SK-N-SH (cell line): Measurements from ENCODE around the gene FXYD7. TPM values are rescaled to one million over a fixed set of nuclear protein-coding genes. Genes with fewer than 3 reads are reported as not detected.

Experiments used
- CTCF ChIA-PET: fragments of 300-600, 350-600 bp; formaldehyde crosslinking; extraction: SDS; loops from one replicate; lab custom pipeline; 2021; lab: Yijun Ruan, JAX
- POLR2A ChIA-PET: fragments of 350-600 bp; sonication (Branson Sonifier 250); formaldehyde crosslinking; extraction: SDS; loops from one replicate; lab custom pipeline; 2020; ENCODE audit warnings: antibody characterized with exemption, inconsistent platforms; lab: Yijun Ruan, JAX
- DNase-seq: peaks from one replicate; pipeline ENCODE4 v3.0.0; 2012
- H2AFZ ChIP-seq: fragments of 200-600 bp; sonication (generic); 2 replicates; pipeline ENCODE4 v1.8.1; 2016; ENCODE audit warnings: antibody characterized with exemption, mild to moderate bottlenecking, low read depth
- H3F3A ChIP-seq: fragments of 200-600 bp; sonication (generic); replicated peaks from 2 replicates; pipeline ENCODE3; 2016; ENCODE audit warnings: antibody characterized with exemption, mild to moderate bottlenecking; ENCODE audit not compliant: insufficient read depth
- H3K27ac ChIP-seq, 2 experiments: fragments of 200-500 bp in 1 of 2; fragments of 200-600 bp in 1 of 2; sonication (Bioruptor generic) in 1 of 2; sonication (generic), shearing (Covaris generic) in 1 of 2; 2 replicates each; pipeline versions ENCODE4 v1.5.1 to v1.6.1; 2014 to 2016; ENCODE audit warnings: low read depth in 2 of 2, inconsistent platforms in 1 of 2, low read length in 1 of 2, mild to moderate bottlenecking in 1 of 2, mixed read lengths in 1 of 2
- H3K27me3 ChIP-seq: fragments of 200-600 bp; sonication (generic), shearing (Covaris generic); 2 replicates; pipeline ENCODE4 v1.6.1; 2016; ENCODE audit warnings: mixed run types; ENCODE audit not compliant: insufficient read depth
- H3K36me3 ChIP-seq, 2 experiments: fragments of 200-500 bp in 1 of 2; fragments of 200-600 bp in 1 of 2; sonication (Bioruptor generic) in 1 of 2; sonication (generic) in 1 of 2; replicated peaks in 1 of 2; 2 replicates each; pipeline versions ENCODE3 to v1.5.1; 2014 to 2016; ENCODE audit warnings: low read length in 1 of 2, mild to moderate bottlenecking in 1 of 2; ENCODE audit not compliant: insufficient read depth in 2 of 2, control insufficient read depth in 1 of 2
- H3K4me1 ChIP-seq, 2 experiments: fragments of 200-500 bp in 1 of 2; fragments of 200-600 bp in 1 of 2; sonication (Bioruptor generic) in 1 of 2; sonication (generic), shearing (Covaris generic) in 1 of 2; 2 replicates each; pipeline versions ENCODE4 v1.5.1 to v1.6.1; 2014 to 2016; ENCODE audit warnings: low read depth in 1 of 2, low read length in 1 of 2, mixed run types in 1 of 2; ENCODE audit not compliant: insufficient read depth in 2 of 2, control insufficient read depth in 1 of 2
- H3K4me2 ChIP-seq: fragments of 200-600 bp; sonication (generic), shearing (Covaris generic); 2 replicates; pipeline ENCODE4 v1.6.1; 2017; ENCODE audit warnings: mixed run types
- H3K4me3 ChIP-seq, 2 experiments: fragments of 200-500 bp in 1 of 2; fragments of 200-600 bp in 1 of 2; sonication (Bioruptor generic) in 1 of 2; sonication (generic), shearing (Covaris generic) in 1 of 2; 2 replicates each; pipeline versions ENCODE4 v1.5.1 to v1.8.1; 2014 to 2016; ENCODE audit warnings: low read depth in 2 of 2, inconsistent platforms in 1 of 2, low read length in 1 of 2, mild to moderate bottlenecking in 1 of 2, mixed read lengths in 1 of 2, moderate library complexity in 1 of 2
- H3K79me2 ChIP-seq: fragments of 200-600 bp; sonication (generic); 2 replicates; pipeline ENCODE4 v1.8.1; 2017; ENCODE audit warnings: mild to moderate bottlenecking; ENCODE audit not compliant: insufficient read depth
- H3K9ac ChIP-seq: fragments of 200-600 bp; sonication (generic); 2 replicates; pipeline ENCODE4 v1.6.1; 2017; ENCODE audit warnings: mixed run types
- H3K9me2 ChIP-seq: fragments of 200-600 bp; sonication (generic); 2 replicates; pipeline ENCODE4 v1.6.1; 2017; ENCODE audit warnings: mixed run types
- H3K9me3 ChIP-seq: fragments of 200-600 bp; sonication (generic); 2 replicates; pipeline ENCODE4 v1.6.1; 2017; ENCODE audit warnings: mixed run types, mild to moderate bottlenecking, moderate library complexity
- H4K20me1 ChIP-seq: fragments of 200-600 bp; sonication (generic); 2 replicates; pipeline ENCODE4 v1.6.1; 2017; ENCODE audit warnings: mild to moderate bottlenecking, mixed run types; ENCODE audit not compliant: insufficient read depth
- CHD2 ChIP-seq: fragments of 150-350 bp; IDR thresholded peaks from 2 replicates; pipeline ENCODE4 v1.6.1; 2018; ENCODE audit warnings: low read length; ENCODE audit not compliant: partially characterized antibody
- CTCF ChIP-seq: fragments of 200-600 bp; sonication (generic); IDR thresholded peaks from 2 replicates; pipeline ENCODE4 v1.6.1; 2017; ENCODE audit warnings: antibody characterized with exemption, mild to moderate bottlenecking, moderate library complexity
- EZH2phosphoT487 ChIP-seq: fragments of 200-600 bp; sonication (generic); IDR thresholded peaks from 2 replicates; pipeline ENCODE4 v1.6.1; 2017; ENCODE audit warnings: low read depth, mixed run types, mild to moderate bottlenecking, antibody characterized with exemption, moderate library complexity, borderline replicate concordance
- FOSL2 ChIP-seq: IDR thresholded peaks from 2 replicates; pipeline ENCODE4 v1.4.0; 2012; ENCODE audit warnings: low read depth, mild to moderate bottlenecking, moderate library complexity, borderline replicate concordance
- FOXJ3 ChIP-seq: sonication (generic); formaldehyde crosslinking; IDR thresholded peaks from 2 replicates; pipeline ENCODE4 v1.5.1; 2020; ENCODE audit warnings: mild to moderate bottlenecking, missing genetic modification reagents
- GATA2 ChIP-seq: sonication (generic); formaldehyde crosslinking; IDR thresholded peaks from 2 replicates; pipeline ENCODE4 v1.5.0; 2020; ENCODE audit warnings: mild to moderate bottlenecking, missing genetic modification reagents
- JUND ChIP-seq: IDR thresholded peaks from 2 replicates; pipeline ENCODE4 v1.4.0; 2012
- NFIC ChIP-seq: IDR thresholded peaks from 2 replicates; pipeline ENCODE4 v1.4.0; 2012; ENCODE audit warnings: borderline replicate concordance
- NRF1 ChIP-seq: IDR thresholded peaks from 2 replicates; pipeline ENCODE4 v1.6.1; 2012; ENCODE audit warnings: low read depth, mild to moderate bottlenecking, low read length
- POLR2AphosphoS5 ChIP-seq: IDR thresholded peaks from 2 replicates; pipeline ENCODE4 v1.6.1; 2012; ENCODE audit warnings: low read depth, low read length
- RAD21 ChIP-seq: IDR thresholded peaks from 2 replicates; pipeline ENCODE4 v1.6.1; 2012; ENCODE audit warnings: mild to moderate bottlenecking, low read length
- RCOR1 ChIP-seq: fragments of 150-350 bp; IDR thresholded peaks from 2 replicates; pipeline ENCODE4 v1.6.1; 2017; ENCODE audit warnings: antibody characterized with exemption, low read length
- REST ChIP-seq: IDR thresholded peaks from 2 replicates; pipeline ENCODE4 v1.6.1; 2012; ENCODE audit warnings: mild to moderate bottlenecking, low read depth, low read length, moderate library complexity
- SIN3A ChIP-seq: IDR thresholded peaks from 2 replicates; pipeline ENCODE4 v1.6.1; 2012; ENCODE audit warnings: low read depth, mild to moderate bottlenecking, low read length, moderate library complexity, borderline replicate concordance
- TEAD4 ChIP-seq: IDR thresholded peaks from 2 replicates; pipeline ENCODE4 v1.4.0; 2012; ENCODE audit warnings: mild to moderate bottlenecking, borderline replicate concordance; ENCODE audit not compliant: insufficient read depth
- ZBTB33 ChIP-seq: IDR thresholded peaks from 2 replicates; pipeline ENCODE4 v1.4.0; 2012; ENCODE audit warnings: low read depth, borderline replicate concordance
- WGBS: methylation state at CpG from one replicate; pipeline ENCODE4 v1.1.6; 2017; ENCODE audit warnings: low lambda C conversion rate; 5-methylcytosine and 5-hydroxymethylcytosine counted together
- polyA plus RNA-seq, 3 experiments: library from polyadenylated mRNA; depleted of rRNA; stranded (reverse); fragments of >200 nt; gene quantifications; 2 replicates each; pipeline ENCODE4 v1.2.3, GENCODE V29; 2012

The FXYD7 gene
- polyA plus RNA-seq, 1 of the 3 experiments (the other 2 are of a cell fraction) = 0.44 TPM

- no peaks in the 10 kb centered on the region for H3K9me2 ChIP-seq
- no peaks in the 10 kb centered on the region for H3K79me2 ChIP-seq
- no peaks in the 10 kb centered on the region for H3F3A ChIP-seq
- no peak overlapping the region for H3K4me2 ChIP-seq
- H3K9me3 ChIP-seq = no peaks in the 10 kb centered on the region
- H3K27ac ChIP-seq = no peak overlapping the region
- ChIA-PET CTCF (interaction anchor here (1.0 to 5.4 kb wide), 5 partner anchors 9 to 131 kb away, joined by 3 to 66 read pairs (median 25); partner anchors contain the start of gene FXYD3), POLR2A (no interaction called here)
- H3K36me3 ChIP-seq = no peaks in the 10 kb centered on the region
- WGBS = 58% methylated on average over 11 of the region's 11 CpGs
- H3K4me1 ChIP-seq = peaks cover 0 to 6% of the 10 kb centered on the region in 2 experiments; a peak in 1 of 4 replicates
- H4K20me1 ChIP-seq = no peaks in the 10 kb centered on the region
- H3K27me3 ChIP-seq = peaks cover 15% of the 10 kb centered on the region; the same call in 1 of the 2 replicates
- H2AFZ ChIP-seq = no peak overlapping the region
- no peak for DNase-seq
- H3K4me3 ChIP-seq = no peak overlapping the region
- no peak for TF ChIP-seq EZH2phosphoT487
- no peak for TF ChIP-seq SIN3A
- no peak for TF ChIP-seq FOXJ3 (CRISPR knock-in tag)
- TF ChIP-seq REST = no peak
- no peak for TF ChIP-seq NRF1
- no peak for TF ChIP-seq FOSL2
- no peak for TF ChIP-seq RAD21
- no peak for TF ChIP-seq GATA2 (CRISPR knock-in tag)
- no peak for TF ChIP-seq CHD2
- TF ChIP-seq NFIC = no peak
- no peak for TF ChIP-seq TEAD4
- TF ChIP-seq, all 33 proteins: peak for 0
- no peak overlapping the region for H3K9ac ChIP-seq
Observed at GRCh38 chr19:35133826-35134225, 9.2 kb upstream of the FXYD7 start.

- no peak for TF ChIP-seq EZH2phosphoT487
- TF ChIP-seq GATA2 (CRISPR knock-in tag) = no peak
- no peak for TF ChIP-seq FOXJ3 (CRISPR knock-in tag)
- no peak for TF ChIP-seq RAD21
- no peak for TF ChIP-seq TEAD4
- no peak for TF ChIP-seq ZBTB33
- TF ChIP-seq JUND = no peak
- no peak for TF ChIP-seq CTCF
- TF ChIP-seq POLR2AphosphoS5 = no peak
- no peak for TF ChIP-seq RCOR1
- TF ChIP-seq FOSL2 = no peak
- TF ChIP-seq, all 33 proteins: peak for 0
- Histone ChIP-seq H3K4me2 (no peak within 1 kb of the TSS), H3K27me3 (peaks cover 15% of the 10 kb centered on the region; the same call in 1 of the 2 replicates), H3F3A (no peaks in the 10 kb centered on the region), H3K27ac (no peak within 1 kb of the TSS), H3K9me2 (no peaks in the 10 kb centered on the region), H3K4me1 (peaks cover 0 to 6% of the 10 kb centered on the region in 2 experiments; a peak in 1 of 4 replicates), H3K79me2 (no peaks in the 10 kb centered on the region), H2AFZ (no peak within 1 kb of the TSS), H3K9ac (no peak within 1 kb of the TSS), H3K9me3 (no peaks in the 10 kb centered on the region), H3K36me3 (no peaks in the 10 kb centered on the region), H4K20me1 (no peaks in the 10 kb centered on the region), H3K4me3 (no peak within 1 kb of the TSS)
- no peak for DNase-seq
- ChIA-PET CTCF (interaction anchor here (0.6 to 5.4 kb wide), 21 partner anchors 10 to 404 kb away, joined by 3 to 66 read pairs (median 8); partner anchors contain the start of gene FXYD3), POLR2A (no interaction called here)
- WGBS = 74% methylated on average over 15 of the region's 15 CpGs
Observed at GRCh38 chr19:35134601-35135242, 8.3 kb upstream of the FXYD7 start, which contains the start of gene LGI4. LGI4 (minus strand) TSS chr19:35135059; CDS start chr19:35134680, 379 bp downstream.
